OCI-LY7 (cell line): ENCODE measurements around the gene PPBP.

Experiments
- CTCF ChIP-seq: fragments of 200-600 bp; sonication (generic); conservative IDR thresholded peaks from 2 replicates; pipeline ENCODE4 v1.5.1; 2014; ENCODE audit warnings: mild to moderate bottlenecking, antibody characterized with exemption, low read length, moderate library complexity, mixed read lengths
- EZH2phosphoT487 ChIP-seq: fragments of 200-600 bp; sonication (generic); IDR thresholded peaks from 2 replicates; pipeline ENCODE4 v1.6.1; 2018; ENCODE audit warnings: low read depth, borderline replicate concordance, mild to moderate bottlenecking, mixed run types, antibody characterized with exemption, low read length, moderate library complexity, mixed read lengths

GRCh38 chr4:74030285-74030684 is 42.3 kb upstream of the PPBP start:
- TF ChIP-seq CTCF (no peak), EZH2phosphoT487 (no peak)
